CD4-positive, alpha-beta T cell treated with Interleukin-4 for 1 hour (primary cell): ENCODE measurements around the gene ABCB6.
A peak's percentile ranks its signal among the peaks of the same experiment; 100 is the strongest.

Experiments
- DNase-seq, 2 donors: peaks; one replicate each; pipeline ENCODE4 v3.0.0-alpha.2; 2020 to 2022

Gene ABCB6

DNA sequence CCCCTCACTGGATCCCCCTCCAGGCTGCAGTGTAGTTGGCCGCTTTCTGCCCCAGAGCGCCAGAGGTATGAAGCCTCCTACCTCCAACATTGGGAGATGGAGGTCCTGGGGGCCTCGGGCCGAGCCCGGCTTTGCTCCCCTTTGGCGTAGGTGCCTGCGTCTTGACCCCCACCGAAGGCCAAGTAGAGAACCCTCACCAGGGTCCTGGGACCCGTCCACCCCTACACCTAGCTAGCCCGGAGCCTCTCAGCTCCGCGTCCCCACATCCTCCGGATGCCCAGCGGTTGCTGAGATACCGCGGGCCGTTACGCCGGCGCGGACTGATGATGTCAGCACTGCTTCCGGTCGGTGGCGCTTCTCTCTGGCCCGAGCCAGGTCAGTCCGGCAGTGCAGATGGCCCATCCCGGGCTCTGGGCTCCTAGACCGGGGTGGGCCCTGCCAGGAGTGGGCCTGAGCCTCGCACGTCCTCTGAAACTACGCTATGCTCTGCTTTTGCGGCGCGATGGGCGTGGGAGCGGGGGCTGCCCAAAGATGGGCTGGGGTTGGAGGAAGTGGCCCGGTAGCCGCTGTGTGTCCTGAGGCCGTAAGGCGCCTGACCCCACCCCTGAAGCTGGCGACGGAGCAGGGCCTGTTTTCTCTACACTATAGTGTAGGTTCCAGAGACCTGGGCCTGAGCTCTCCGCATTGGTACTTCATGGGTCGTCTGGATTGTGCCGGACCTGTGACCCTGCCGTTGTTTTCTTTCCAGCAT, 26.6 kb upstream of the ABCB6 start, which contains the start of the genes GLB1L and STK16:
TSS of gene GLB1L (minus strand) at position 297 of the 751 bp plus-strand sequence. CDS start 1,871 bp downstream, outside the sequence.
TSS of gene STK16 (plus strand) at position 332 of the 751 bp plus-strand sequence. CDS start 521 bp downstream, outside the sequence.
- peak; percentile 87 to 89 for DNase-seq

DNA sequence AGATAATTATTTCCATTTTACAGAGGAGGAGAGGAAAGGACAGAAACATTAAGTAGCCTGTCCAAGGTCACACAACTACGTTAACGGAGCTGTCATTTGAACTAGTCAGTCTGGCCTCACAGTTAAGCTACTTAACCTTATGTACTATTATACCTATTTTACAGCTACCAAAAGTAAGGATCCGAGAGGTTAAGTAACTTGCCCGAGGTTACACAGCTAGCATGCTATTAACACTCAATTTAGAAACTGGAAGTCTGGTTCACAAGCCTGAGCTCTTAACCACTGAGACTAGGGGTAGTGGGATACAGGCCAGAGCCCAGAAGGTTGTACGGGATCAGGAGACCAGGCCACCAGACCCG, 26.0 kb upstream of the ABCB6 start:
- no peak for DNase-seq

DNA sequence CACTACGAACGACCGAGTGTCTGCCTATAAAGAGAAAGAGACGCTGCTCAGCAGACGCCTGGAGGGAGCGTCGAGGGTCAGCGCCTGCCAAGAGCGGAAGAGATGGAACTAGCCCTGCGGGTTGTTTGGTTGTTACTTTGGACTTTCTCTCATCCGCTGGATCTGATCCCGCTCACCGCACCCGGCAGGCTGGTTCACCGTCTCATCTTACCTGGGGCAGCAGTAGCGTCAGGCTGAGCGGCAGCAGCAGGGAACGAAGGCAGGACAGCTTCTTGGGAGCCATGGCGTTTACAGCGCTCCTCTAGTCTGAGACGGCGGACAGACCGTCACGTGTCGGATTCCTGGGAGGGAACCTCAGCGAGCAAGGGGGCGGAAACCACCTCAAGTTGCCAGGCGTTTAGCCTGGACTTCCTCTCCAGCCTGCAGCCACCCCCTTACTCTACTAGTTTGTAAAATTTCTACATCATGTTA, 24.6 kb upstream of the ABCB6 start:
- DNase-seq: peak in 1 of 2 donors; percentile 41

DNA sequence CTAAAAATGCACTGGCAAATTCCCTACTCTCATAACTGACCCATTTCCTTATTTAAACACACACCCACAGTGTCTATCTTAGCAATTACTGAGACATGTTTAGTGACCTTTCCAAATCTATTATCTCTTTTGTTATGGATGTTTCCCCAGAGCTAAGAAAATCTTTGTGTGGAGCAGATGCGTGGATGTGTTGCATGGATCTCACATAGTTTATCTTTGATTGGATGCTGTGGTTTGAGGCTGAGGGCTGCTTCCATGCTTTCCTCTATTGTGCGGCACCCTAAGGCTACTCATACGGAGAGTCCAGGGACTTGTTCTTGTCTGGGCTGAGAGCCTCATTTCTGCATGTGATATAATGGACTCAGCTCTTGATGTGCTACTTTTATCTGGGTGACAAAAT, 15.6 kb upstream of the ABCB6 start:
- DNase-seq: no peak

DNA sequence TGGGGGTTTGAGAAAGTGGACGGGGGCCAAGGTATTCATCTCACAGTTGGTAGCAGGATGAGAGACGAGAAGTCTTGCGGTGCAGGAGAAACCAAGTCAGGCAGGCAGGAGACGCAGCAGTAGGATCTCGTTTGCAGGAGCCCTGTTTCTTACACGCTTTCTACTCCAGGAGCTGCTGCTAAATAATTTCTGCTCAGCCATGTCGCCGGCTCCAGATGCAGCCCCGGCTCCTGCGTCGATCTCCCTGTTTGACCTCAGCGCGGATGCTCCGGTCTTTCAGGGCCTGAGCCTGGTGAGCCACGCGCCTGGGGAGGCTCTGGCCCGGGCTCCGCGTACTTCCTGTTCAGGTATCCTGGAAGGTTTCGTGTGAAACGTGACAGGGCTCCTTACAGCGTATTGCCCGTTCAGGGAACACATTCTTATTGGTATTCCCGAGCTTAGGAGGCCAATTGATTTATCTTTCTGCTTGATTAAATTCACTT, 11.3 kb upstream of the ABCB6 start:
- DNase-seq: no peak

DNA sequence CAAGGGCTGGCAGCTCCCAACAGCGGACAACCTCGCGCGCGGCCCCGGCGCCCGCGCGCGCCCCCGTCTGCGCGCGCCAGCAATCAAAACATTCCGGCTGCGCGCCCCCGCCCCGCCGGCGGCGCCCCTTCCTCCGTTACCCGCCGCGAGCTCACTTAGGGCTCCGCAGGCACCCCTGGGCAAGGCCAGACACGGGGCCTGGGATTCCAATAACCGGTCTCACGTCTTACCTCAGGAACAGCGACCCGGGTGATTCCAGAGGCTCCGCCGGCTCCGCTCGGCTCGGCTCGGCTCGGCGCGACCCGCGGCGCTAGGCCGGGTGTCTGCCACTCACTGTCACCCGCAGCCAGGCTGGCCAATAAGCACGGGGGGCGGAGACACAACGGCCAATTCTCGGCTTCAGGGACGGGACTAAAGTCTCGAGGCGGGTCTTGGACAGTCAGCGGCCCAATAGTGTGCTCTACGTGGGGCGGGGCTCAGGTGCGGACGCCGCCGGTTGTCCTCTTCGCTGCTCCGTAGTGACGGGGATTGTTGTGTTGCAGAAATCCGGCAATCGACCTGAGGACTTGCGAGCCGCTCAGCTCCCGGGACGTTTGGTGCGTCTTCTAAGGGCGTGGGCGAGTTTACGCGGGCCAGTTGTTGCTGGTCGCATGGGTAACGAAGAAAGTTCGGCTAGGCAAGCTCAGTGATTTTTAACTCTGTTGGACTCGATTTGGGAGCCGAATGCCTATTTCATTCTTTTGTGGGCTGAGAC, 10.7 kb upstream of the ABCB6 start, which contains the start of the genes ANKZF1 and ATG9A:
TSS of gene ANKZF1 (plus strand) at position 502 of the 754 bp plus-strand sequence. CDS start 452 bp downstream, outside the sequence.
TSS of gene ATG9A (minus strand) at position 332 of the 754 bp plus-strand sequence. CDS start 1,612 bp downstream, outside the sequence.
- peak; percentile 99 for DNase-seq

DNA sequence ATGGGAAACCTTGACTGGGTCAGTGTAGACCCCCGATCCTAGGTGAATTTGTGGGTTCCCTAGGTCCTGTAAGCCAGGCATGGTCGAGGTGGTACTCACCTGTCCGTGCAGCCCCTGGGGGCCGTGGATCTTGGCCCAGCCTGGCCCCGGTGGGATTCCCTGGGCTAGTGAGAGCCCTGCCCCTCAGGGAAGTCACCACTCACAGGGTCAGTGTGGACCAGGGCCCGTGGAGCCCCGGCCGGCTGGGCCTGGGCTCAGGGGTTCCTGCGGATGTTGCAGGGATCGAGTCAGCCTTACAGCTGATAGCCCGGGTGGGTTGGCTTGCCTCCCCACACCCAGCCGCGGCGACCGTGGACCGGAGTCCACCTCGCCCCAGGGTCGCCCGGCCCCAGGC, 10.2 kb upstream of the ABCB6 start:
- DNase-seq: no peak

DNA sequence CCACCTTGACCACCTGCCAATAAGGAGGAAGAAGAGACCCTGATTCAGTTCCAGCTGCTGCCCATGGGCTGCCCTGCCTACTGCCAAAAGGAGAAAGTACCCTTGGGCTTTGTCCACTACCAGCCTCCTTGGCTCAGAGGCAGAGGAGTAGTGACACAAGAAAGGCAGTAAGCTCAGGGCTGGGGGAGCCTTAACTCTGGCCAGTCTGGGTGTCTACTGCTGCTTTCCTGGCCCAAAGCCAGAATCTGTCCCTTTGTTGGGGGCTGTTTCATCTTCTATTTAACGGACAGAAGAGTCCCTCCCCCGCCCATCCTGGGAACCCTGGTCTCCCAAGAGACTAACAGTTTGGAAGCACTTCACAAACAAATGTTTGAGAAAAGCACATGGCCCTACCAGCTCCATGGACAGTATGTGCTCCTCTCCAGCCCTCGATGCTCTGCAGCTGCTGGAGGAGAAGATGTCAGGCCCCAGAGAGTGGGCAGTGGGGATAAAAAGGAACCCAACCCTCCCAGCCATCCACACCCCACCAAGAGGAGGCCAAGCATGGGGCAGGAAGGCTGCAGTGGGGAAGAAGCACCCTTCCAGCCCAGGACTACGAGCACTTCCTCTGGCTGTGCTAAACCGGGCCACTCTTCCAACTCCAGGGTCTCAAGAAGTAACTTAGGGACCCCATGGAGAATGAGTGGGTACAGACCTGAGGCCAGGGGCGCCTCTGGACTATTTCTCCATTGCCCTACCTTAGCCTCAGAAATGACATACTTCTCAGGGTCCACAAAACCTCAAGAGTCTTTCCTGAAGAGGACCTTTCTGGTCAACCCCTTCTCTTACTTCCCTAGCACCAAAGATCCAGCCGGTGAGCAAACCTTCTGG, 9.5 kb upstream of the ABCB6 start:
- no peak for DNase-seq

DNA sequence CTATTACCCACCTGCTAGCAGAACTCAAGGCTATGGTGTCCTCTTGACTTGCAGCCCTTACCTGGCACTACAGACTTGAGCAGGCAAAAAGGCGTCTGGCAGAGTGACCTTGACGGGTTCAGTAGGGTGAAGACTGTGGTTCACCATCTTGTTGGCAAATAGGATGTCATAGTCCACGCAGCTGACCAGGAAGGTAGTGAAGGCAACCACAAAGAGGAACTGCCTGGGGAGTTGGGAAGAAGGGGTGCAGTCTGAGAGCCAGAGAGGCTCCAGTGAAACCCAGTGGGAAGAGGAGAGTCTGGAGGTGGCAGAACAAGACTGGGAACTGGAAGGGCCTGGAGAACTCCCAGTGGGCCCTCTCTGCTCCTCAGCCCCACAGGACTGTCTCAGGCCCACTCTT, 6.6 kb upstream of the ABCB6 start:
- DNase-seq: peak in 1 of 2 donors; percentile 42

DNA sequence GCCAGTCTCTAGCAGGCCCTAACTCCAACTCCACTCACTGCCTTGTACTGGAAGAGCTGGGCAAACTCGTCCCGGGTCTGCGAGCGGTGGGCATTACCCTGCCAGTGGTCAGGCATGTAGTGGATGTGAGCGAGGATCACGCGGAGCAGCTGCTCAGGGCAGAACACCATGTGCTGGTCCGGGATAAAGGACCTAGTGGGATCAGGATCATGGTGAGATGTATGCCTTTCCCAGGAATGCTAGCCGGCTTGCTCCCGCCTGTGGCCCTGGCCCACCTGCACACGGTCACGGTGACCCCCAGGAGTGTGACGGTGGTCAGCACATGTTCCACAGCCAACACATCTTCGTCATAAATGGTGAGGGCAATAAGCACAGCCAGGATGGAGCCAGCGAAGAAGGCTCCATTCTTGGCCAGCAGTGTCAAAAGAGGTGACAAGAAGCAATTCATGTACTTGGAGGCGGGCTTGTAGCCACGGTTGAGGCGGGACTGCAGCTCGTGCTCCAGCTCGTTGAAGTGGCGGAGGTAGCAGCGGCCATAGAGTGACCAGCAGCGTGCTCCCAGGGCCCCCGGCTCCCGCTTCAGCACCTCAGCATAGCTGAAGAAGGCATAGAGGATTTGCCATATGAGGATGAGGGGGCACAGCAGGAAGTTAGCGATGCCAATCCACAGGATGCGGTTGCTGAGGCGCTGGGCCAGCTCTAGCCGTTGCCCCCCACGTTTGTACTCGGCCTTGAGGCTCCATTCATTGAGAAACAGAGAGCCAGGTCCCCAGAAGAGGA, 5.3 kb upstream of the ABCB6 start:
- DNase-seq: no peak

DNA sequence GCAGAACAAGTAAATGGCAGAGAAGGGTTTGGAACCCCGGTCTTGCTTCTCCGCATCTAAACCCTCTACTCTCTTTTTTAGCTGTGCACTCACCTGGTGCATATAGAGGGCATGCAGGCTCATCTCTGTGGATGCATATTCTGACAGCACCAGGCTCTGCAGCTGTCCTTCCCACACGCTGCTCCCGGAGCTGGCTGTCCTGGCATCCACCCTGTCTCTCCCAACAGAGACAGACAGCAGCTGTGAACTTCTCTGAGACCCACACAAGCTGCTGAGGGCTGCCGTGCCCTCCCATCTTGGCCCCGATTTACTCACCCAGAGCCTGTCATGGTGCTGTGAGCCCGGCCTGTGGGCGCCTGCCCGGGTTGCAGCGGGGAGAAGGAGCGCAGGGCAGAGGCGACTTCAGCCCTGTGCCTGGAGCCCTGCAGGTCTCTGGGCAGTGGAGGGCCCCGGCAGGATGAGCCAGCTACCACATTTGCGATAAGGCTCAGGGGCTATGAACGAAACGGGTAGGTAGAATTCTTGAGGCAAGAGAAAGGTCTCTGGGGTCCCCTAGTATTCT, 3.3 kb upstream of the ABCB6 start:
- DNase-seq: no peak

DNA sequence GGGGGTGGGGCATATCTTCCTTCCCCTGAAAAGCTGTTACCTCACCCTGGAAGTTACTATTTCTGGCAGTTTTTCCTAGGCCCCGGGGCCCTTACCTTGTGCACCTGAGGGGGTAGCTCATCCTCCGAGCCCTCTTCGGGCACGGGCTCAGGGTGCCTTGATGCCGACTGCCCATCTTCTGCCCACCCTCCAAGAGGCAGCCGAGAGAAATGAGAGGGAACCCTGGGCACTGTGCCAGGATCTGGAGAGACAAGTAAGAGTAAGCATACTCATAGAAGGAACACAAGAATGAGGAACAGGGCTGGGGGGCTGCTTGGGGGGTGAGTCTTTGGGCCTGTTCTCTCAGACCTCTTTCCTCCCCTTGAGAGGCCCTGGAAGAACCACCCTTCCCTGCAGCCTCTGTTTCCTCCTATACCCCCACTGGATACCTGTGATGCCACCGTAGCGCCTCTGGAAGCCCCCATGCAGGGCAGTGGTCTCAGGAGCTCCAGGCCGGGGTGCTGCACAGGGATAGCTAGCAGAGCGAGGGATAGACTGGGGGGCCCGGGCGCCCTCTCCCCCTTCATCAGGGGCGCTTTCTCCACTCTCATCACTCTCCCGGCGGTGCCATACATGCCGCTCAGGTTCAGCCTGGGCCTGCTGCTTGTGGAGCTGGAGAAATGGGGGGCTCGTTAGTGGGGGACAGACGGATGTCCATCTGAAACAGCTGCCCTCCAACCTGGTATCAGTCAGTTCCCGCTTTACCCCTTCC, 2.1 kb upstream of the ABCB6 start:
- DNase-seq: no peak

DNA sequence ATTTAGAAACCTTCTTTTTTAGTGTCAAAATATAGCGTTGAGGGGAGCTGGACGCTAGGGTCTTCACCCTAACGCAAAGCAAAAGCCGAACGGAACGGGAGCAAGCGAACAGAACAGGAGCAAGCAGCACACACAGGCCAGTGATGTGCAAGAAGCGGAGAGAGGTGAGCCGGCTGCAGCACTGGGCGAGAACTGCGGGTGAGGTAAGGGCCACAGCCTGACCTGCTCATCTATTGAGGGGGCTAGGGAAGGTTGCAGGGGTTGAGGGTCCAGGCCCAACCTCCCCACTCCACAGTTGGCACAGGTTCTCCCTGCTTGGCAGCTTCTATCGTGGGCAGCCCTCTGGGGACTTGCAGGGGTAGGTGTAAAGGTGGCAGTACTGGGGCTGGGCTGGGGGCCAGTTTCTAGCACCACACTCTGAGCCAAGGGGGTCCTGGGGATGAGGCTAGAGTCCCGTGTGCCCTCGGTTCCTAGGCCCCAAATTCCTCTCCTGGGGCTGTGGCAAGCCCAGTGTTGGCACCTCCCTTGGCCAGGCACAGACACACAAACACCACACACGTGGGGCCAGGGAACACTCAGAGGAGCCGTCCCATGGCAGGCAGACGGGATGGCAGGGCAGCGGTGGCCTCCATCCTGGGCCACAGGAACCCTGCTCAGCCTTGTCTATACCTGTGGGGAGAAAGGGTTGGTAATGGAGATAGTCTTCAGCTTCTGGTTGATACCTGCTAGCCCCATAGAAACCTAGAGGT, 1.2 kb upstream of the ABCB6 start:
- no peak for DNase-seq

DNA sequence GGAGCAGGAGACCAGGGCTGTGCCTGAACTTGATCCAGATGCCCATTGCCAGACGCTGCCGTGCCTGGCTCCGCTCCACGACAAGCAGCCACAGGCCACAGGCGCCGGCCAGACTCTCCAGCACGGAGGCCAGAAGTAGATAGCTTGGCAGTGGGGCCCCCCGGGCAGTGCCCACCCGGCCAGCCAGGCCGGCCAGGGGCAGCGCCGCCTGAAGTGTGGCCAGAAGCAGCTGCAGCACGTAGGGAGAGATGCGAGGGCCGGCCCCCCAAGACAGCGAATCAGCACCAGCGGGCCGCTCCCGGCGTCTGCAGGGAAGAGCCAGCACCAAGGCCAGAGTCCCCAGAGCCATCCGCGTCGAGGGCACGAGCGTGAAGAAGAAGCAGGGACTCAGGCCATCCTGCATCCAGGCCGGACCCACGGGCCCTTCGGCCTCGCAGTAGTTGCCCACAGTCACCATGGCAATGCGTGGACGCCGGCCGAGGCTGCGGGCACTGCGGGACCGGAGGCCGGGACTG, 484 bp downstream of the ABCB6 start:
- DNase-seq: no peak

DNA sequence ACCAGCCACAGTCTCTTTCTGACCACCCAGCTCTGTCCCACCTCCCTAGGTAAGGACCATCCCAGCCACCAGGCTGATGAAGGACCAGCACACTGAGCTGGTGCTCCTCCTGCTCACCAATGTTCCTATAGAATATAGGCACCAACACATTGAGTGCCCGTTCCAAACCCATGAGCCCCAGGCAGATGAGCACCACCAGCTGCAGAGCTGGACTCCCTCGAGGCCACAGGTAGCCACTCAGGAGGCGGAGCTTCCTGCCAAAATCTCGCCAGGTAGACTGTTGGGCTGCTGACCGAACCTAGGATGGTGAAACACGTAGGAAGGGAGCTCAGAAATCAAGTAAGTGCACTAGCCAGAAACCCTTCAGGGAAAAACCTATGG, 2.2 kb downstream of the ABCB6 start:
- no peak for DNase-seq

DNA sequence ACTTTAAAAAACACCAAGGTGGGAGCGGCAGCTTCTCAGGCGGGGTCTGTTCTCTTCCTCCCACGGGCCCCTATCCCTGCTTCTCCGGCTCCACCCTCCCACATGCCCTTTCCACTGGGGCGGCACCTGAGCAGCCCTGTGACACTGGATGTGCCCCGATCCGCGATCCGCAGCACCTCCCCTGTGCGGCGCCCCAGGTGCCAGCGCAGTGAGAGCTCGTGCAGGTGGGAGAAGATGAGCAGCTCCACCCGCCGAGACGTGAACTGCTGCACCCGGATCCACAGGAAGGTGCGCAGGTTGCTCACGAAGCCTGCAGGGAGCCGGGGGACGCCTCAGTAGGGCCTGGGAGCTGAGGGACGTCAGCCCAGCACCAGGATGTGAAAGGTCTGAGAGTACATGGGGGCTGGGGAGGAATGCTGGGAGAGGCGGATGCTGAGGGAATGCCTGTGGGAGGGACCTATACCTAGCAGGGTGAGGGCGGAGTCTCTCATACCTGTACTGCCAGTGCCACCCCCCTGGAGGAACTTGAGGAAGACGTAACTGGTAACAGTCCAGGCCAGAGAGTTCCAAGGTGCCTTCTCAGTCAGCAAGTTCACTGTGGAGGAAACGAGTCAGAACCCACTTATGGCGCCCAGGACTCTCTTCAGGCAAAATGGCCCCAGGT, 2.8 kb downstream of the ABCB6 start:
- DNase-seq: no peak

DNA sequence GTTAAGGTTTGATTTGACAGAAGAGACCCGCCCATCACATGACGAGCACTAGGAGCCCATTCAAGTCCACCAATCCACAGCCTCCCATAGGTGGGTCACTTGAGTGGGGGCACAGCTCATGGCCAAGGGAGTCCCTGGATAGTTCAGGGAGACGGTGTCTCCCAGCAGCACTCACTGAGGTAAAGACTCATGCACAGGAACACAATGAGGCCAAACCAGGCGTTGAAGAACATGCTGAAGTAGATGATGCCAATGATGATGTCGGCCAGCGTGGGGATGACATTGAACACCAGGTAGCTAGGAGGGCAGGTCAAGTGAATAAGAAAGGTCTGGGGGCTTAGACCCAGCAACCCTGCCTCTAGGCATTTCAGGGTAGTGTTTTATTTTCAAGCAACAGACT, 4.0 kb downstream of the ABCB6 start:
- DNase-seq: no peak

DNA sequence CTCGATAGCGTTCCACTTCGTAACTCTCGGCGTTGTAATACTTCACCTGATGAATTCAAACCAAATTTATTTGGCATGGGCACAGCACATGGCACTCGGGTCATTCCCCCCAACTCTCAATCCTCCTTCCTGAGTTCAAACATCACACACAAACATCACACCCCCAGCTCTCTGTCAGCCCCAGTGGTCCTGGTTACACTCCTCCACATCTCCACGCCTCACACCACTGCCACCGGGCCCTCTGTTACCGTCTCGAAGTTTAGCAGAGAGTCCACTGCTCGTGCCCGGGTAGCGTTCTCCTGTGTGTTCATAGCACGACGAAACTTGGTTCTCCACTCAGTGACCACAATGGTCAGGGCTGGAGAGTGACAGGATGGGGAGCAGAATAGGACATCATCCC, 4.6 kb downstream of the ABCB6 start:
- DNase-seq: no peak

DNA sequence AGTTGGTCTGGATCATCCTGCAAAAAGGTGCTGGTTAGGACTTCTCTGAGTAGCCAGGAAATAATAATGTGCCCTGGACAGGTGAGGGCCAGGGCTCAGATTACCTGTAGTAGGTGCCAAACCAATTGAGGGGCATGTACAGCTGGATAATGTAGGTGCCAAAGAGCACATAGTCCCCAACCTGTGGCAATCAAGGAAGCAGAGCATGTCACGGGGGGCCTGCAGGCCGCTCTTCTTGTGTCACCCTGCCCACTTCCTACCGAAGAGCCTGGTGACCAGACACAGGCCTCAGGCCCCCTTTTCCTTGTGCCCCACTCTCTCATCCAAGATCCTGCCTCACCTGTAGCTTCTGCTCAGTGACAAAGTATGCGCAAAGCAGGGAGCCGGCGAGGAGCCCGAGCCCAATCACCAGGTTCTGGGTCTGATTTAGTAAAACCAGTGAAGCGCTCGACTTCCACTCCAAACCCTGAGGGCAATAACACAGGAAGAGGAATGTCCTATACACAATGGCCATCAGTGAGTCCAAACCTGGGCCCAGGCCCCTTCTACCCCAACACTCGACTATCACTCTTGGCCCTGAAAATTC, 5.2 kb downstream of the ABCB6 start:
- DNase-seq: no peak
